Lower lobe of right lung (tissue), 2 donors: Measurements from ENCODE around the gene DST. TPM values are rescaled to one million over a fixed set of nuclear protein-coding genes. Genes with fewer than 3 reads are reported as not detected.
A peak's percentile ranks its signal among the peaks of the same experiment; 100 is the strongest.

Experiments used
- ATAC-seq, 2 donors: fragments of 200-7000 bp; cut with Tn5 transposase; one replicate each; pipeline ENCODE4 v1.9.1; 2020 to 2022; ENCODE audit warnings: mild to moderate bottlenecking in 2 of 2, moderate library complexity in 2 of 2
- DNase-seq: peaks from one replicate; pipeline ENCODE4 v3.0.0-alpha.2; 2020
- H3K27ac ChIP-seq: fragments of 200-600 bp; one replicate; pipeline ENCODE4 v1.8.0; 2022
- H3K27me3 ChIP-seq: fragments of 200-600 bp; one replicate; pipeline ENCODE4 v1.8.0; 2022; ENCODE audit warnings: low read depth
- H3K36me3 ChIP-seq: fragments of 200-600 bp; one replicate; pipeline ENCODE4 v1.8.0; 2022; ENCODE audit warnings: mild to moderate bottlenecking
- H3K4me1 ChIP-seq: fragments of 200-600 bp; one replicate; pipeline ENCODE4 v1.8.0; 2022
- H3K4me3 ChIP-seq: fragments of 200-600 bp; one replicate; pipeline ENCODE4 v1.8.0; 2022; ENCODE audit warnings: mild to moderate bottlenecking
- H3K9me3 ChIP-seq: fragments of 200-600 bp; one replicate; pipeline ENCODE4 v1.8.0; 2022
- CTCF ChIP-seq: fragments of 200-600 bp; IDR thresholded peaks from one replicate; pipeline ENCODE4 v1.8.0; 2022; ENCODE audit warnings: antibody characterized with exemption, mild to moderate bottlenecking
- intact Hi-C: fragments of 100-400 bp; cut with DNase I; formaldehyde crosslinking; loops from one replicate; pipeline ENCODE4 v1.11.0; 2022
- total RNA-seq: library from RNA; stranded (reverse); fragmentation: NEBNext Ultra II Directional; extraction: Animal tissue kit (Norgen Biotek cat#: 25700); gene quantifications from one replicate; pipeline ENCODE4 v1.2.1, GENCODE V29; 2021
- donor health status: DM: no; HTN: yes; CAD: no; lungs with severe emphysema.

The DST gene
- total RNA-seq, 1 donor from 2014 or later: 327 TPM

GRCh38 chr6:56541741-56542360 lies 100.8 kb downstream of the DST start:
- H3K4me3 ChIP-seq: peak overlapping the region; percentile 65
- peak overlapping the region; percentile 92 for H3K27ac ChIP-seq
- intact Hi-C loops: no loop called here
- TF ChIP-seq CTCF: no peak
- ATAC-seq (peak in 1 of 2 donors; percentile 22), DNase-seq (no peak)
- H3K4me1 ChIP-seq: peaks cover 41% of the 10 kb centered on the region
- H3K27me3 ChIP-seq: no peaks in the 10 kb centered on the region
- H3K9me3 ChIP-seq: no peaks in the 10 kb centered on the region
- H3K36me3 ChIP-seq: no peaks in the 10 kb centered on the region

- Histone ChIP-seq H3K27ac (peak overlapping the region; percentile 92), H3K4me3 (peak overlapping the region; percentile 65), H3K36me3 (peaks cover 7% of the 10 kb centered on the region), H3K9me3 (no peaks in the 10 kb centered on the region), H3K4me1 (peaks cover 48% of the 10 kb centered on the region), H3K27me3 (no peaks in the 10 kb centered on the region)
- DNase-seq (no peak), ATAC-seq (no peak)
- TF ChIP-seq CTCF: no peak
- intact Hi-C loops: no loop called here
Measured at GRCh38 chr6:56541030-56541600, 101.6 kb downstream of the DST start.

- peaks cover 48% of the 10 kb centered on the region for H3K4me1 ChIP-seq
- TF ChIP-seq CTCF: no peak
- ATAC-seq (no peak), DNase-seq (no peak)
- no peaks in the 10 kb centered on the region for H3K9me3 ChIP-seq
- H3K27me3 ChIP-seq: no peaks in the 10 kb centered on the region
- peak overlapping the region; percentile 92 for H3K27ac ChIP-seq
- peaks cover 13% of the 10 kb centered on the region for H3K36me3 ChIP-seq
- H3K4me3 ChIP-seq: peak overlapping the region; percentile 65
- intact Hi-C loops: no loop called here
Measured at GRCh38 chr6:56540232-56541029, 102.3 kb downstream of the DST start.

GRCh38 chr6:56539527-56540105 lies 103.1 kb downstream of the DST start:
- Histone ChIP-seq H3K36me3 (peaks cover 22% of the 10 kb centered on the region), H3K9me3 (no peaks in the 10 kb centered on the region), H3K27me3 (no peaks in the 10 kb centered on the region), H3K4me1 (peaks cover 48% of the 10 kb centered on the region), H3K4me3 (peak overlapping the region; percentile 65), H3K27ac (peak overlapping the region; percentile 92)
- intact Hi-C loops: no loop called here
- TF ChIP-seq CTCF: no peak
- DNase-seq (no peak), ATAC-seq (no peak)

GRCh38 chr6:56538851-56539250 lies 103.8 kb downstream of the DST start:
- no peaks in the 10 kb centered on the region for H3K27me3 ChIP-seq
- H3K4me3 ChIP-seq: peak overlapping the region; percentile 65
- peaks cover 29% of the 10 kb centered on the region for H3K36me3 ChIP-seq
- peak overlapping the region; percentile 92 for H3K27ac ChIP-seq
- DNase-seq: no peak
- no peaks in the 10 kb centered on the region for H3K9me3 ChIP-seq
- intact Hi-C loops: no loop called here
- no peak for TF ChIP-seq CTCF
- peaks cover 44% of the 10 kb centered on the region for H3K4me1 ChIP-seq
- no peak for ATAC-seq
